GM21619 (cell line): Measurements from ENCODE around the gene TMED7.

Source experiments
- ATAC-seq: cut with Tn5 transposase; IDR thresholded peaks from one replicate; pipeline ENCODE4 v1.9.1; 2021; ENCODE audit not compliant: unreplicated experiment

The TMED7 gene

DNA sequence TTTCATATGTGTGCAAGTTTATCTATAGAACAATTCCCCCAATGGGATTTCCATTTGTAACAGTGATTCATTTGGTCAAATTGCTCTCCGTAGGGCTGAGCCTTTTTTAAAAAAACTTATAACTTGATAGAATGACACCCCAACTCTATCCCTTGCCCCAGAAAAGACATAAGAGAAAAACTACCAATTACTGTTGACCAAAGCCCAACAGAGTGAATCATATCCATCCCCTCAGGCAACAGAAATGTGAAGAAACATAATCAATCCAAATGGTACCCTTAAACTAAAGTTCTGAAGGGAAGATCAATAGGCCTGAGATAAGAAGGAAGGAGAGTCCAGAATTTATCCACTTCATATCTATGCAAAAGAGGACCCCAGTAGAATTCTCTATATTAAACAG, 41.3 kb downstream of the TMED7 start:
- no peak for ATAC-seq

DNA sequence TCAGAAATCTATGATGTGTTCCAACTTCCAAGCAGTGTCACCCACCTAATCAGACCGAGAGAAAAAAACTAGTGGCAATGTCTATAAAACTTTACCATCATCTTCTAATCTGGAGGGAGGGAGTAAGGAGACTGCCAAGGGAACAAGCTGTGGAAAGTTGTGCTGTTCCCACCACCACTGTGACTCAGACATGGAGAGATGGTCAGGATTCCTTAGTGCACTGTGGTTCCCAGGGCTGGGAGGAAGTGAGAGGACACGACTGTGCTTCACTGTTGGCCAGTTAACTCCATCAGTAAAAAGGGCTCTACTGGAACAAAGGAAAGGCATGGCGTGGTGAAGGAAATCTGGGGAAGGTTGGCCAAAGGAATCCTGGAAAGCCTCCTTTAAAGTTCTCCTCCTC, 42.4 kb downstream of the TMED7 start:
- ATAC-seq, result no peak

- ATAC-seq, result no peak
These were observed 44.9 kb downstream of the TMED7 start for GRCh38 chr5:115580941-115581340.

GRCh38 chr5:115579747-115580173, 46.1 kb downstream of the TMED7 start:
- peak; percentile 69 for ATAC-seq

- ATAC-seq, result no peak
These were observed 46.6 kb downstream of the TMED7 start for GRCh38 chr5:115579216-115579615.

- ATAC-seq, result peak; percentile 54
These were observed 47.2 kb downstream of the TMED7 start for GRCh38 chr5:115578657-115579056.

DNA sequence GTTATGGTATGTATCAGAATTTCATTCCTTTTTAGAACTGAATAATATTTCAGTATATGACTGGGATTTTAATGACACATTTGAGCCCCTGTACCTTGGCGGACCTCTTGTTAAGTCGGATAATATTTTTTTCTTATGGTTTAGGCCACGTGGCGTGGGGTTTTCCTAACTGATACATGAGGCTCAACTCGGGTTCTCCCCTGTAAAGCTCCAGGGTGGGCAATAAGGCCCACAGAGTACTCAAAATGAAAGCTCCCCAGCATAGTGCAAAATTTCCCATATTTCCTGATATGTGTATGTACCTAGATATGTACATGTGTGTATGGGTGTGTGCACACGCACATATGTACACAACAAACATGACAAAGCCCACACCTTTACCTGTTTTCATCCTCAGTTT, 48.1 kb downstream of the TMED7 start:
- ATAC-seq, result no peak

- no peak for ATAC-seq
These were observed 48.5 kb downstream of the TMED7 start for GRCh38 chr5:115577329-115577728.

DNA sequence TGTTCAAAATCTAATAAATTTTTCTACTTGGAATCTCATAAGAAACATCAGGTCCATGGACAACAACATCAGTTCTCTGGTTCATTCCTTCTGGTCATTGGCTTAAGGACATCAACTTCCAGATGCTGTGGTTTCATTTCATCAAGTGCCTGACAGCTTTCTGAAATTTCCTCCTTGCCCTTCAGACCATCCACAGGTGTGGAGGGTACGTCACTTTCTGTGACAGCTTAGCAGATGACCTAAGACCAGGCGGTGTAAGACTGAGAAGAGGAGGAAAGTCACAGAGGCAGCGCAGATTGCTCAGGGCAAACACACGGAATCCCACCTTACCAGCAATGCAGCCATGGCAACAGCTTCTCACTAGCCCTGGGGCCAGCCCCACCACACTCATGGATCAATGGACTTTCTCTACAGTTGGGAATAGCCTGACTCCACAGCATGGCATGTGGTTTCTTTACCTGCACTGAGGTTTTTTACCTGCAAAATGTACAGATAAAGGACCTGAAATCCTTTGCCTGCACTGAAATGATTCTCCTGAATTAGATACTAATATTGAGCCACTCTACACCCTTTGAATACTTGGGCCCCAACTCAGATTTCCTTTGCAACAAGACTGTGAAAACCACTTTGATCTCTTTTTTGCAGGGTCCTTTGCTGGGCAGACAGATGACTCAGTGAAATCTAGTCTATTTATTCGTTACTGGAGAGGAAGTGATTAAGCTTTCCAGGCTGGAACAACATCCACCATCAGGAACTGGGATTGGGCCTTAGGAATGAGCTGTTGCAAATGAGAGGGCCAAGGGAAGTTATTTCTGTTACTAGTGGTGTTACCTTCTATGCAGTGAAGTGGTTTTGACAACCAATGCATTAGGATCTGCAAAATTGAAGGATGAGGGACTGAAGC, 50.4 kb downstream of the TMED7 start:
- ATAC-seq, result no peak

GRCh38 chr5:115573133-115573532, 52.7 kb downstream of the TMED7 start:
- no peak for ATAC-seq

- no peak for ATAC-seq
These were observed 54.4 kb downstream of the TMED7 start for GRCh38 chr5:115571441-115571878.

DNA sequence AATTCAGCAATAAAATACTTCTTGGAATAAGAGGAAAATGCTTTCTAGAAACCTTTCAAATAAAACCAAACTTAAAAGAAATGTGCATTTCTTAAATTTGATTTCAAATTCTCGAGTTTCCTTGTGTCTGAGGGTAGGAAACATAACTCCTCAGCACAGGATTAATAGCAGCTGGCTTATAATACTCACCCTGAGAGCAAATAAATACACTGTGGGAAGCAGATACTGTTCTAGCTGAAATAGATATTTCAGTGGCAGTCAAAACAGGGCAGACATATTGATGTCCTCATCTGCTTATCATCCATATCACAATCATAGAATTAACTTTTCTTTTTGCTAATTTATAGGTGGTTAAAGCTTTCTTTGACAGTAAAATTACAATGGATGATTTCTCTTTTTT, 57.2 kb downstream of the TMED7 start:
- no peak for ATAC-seq

DNA sequence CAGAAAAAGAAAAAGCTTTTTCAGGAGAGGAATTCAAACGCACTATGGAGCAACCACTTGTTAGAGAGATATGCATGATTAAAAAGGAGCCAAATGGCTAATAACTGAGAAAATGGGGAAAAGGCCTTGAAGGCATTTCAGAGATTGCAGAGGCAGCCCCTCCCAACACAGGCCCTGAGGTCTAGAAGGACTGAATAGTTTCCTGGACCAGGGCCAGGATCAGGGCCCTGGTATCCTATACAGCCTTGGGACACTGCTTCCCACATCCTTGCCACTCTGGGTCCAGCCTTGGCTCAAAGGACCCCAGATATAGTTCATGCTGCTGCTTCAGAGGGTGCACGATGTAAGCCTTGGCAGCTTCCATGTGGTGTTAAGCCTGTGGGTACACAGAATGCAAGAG, 60.6 kb downstream of the TMED7 start:
- ATAC-seq, result no peak
